H1 (cell line): ENCODE results near the gene ADAM22. TPM values are rescaled to one million over a fixed set of nuclear protein-coding genes. Genes with fewer than 3 reads are reported as not detected.

Source experiments
- BACH1 ChIP-seq: IDR thresholded peaks from 2 replicates; pipeline ENCODE4 v1.6.1; 2012; ENCODE audit warnings: low read length, improper control_type of control experiment
- BRCA1 ChIP-seq: IDR thresholded peaks from 2 replicates; pipeline ENCODE4 v1.6.1; 2012; ENCODE audit warnings: low read depth, low read length, improper control_type of control experiment
- CHD2 ChIP-seq: IDR thresholded peaks from 2 replicates; pipeline ENCODE4 v1.6.1; 2012; ENCODE audit warnings: low read length, improper control_type of control experiment
- CHD7 ChIP-seq: fragments of 300-600 bp; sonication (generic); IDR thresholded peaks from 2 replicates; pipeline ENCODE4 v1.7.1; 2012; ENCODE audit warnings: low read length, moderate library complexity, mild to moderate bottlenecking, inconsistent platforms; ENCODE audit not compliant: insufficient replicate concordance
- PHF8 ChIP-seq: fragments of 200-600 bp; sonication (generic); conservative IDR thresholded peaks from 2 replicates; pipeline ENCODE4 v1.7.1; 2012; ENCODE audit warnings: low read depth, mild to moderate bottlenecking, inconsistent platforms, low read length, moderate library complexity
- POU5F1 ChIP-seq: IDR thresholded peaks from 2 replicates; pipeline ENCODE4 v1.6.1; 2011; ENCODE audit warnings: low read depth, mild to moderate bottlenecking, low read length, moderate library complexity
- RFX5 ChIP-seq: IDR thresholded peaks from 2 replicates; pipeline ENCODE4 v1.6.1; 2011; ENCODE audit warnings: low read depth, low read length, improper control_type of control experiment, borderline replicate concordance
- SIN3A ChIP-seq, 2 experiments: IDR thresholded peaks in 1 of 2; conservative IDR thresholded peaks in 1 of 2; 2 replicates each; pipeline ENCODE4 v1.6.1; 2011 to 2012; ENCODE audit warnings: low read length in 2 of 2, improper control_type of control experiment in 1 of 2, low read depth in 1 of 2, mild to moderate bottlenecking in 1 of 2
- SP2 ChIP-seq: IDR thresholded peaks from 2 replicates; pipeline ENCODE4 v1.6.1; 2012; ENCODE audit warnings: mild to moderate bottlenecking, low read length, inconsistent platforms
- TBP ChIP-seq: IDR thresholded peaks from 2 replicates; pipeline ENCODE4 v1.6.1; 2011; ENCODE audit warnings: low read depth, low read length, improper control_type of control experiment
- TCF12 ChIP-seq: IDR thresholded peaks from 2 replicates; pipeline ENCODE4 v1.6.1; 2011; ENCODE audit warnings: low read depth, mild to moderate bottlenecking, low read length
- polyA plus RNA-seq, 7 experiments: library from polyadenylated mRNA; depleted of rRNA in 3 of 7; stranded (reverse) in 5 of 7; unstranded in 2 of 7; fragments of >200 nt in 5 of 7; fragments of 200-250 nt in 2 of 7; gene quantifications; 1 replicate in 5 of 7; 2 replicates in 1 of 7; 4 replicates in 1 of 7; pipeline versions ENCODE4 v1.2.1 to v1.2.3, GENCODE V29; 2011 to 2013; ENCODE audit warnings: missing spikeins in 2 of 7, mixed read lengths in 2 of 7
- total RNA-seq: library from RNA; stranded (reverse); fragmentation: NEBNext Ultra II Directional; extraction: Animal tissue kit (Norgen Biotek cat#: 25700); gene quantifications from 2 replicates; pipeline ENCODE4 v1.2.1, GENCODE V29; 2021

Gene ADAM22
- total and polyA plus RNA-seq, 2 of the 8 experiments (the other 6 are each of a cell fraction or from before 2014, with no cell fraction given): 4.6 to 21.4 TPM

DNA sequence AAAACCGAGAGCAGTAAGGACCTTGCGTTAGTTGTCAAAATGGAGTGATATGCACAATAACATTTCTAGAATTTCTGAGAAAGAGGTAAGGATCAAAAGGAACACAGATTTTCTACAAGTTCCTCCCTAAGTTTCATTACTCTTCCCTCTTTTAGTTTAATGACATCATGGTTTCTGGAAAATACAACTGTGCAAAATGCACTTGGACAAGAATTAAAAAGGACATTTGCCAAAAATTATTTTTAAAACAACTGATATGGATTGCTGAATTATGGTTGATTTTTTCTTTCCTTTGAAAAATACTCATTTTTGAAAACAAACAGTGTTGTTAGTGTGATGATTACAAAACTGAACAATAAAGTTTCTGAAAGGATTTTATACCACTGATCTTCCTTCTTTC is 233.7 kb downstream of the ADAM22 start (continued):
- TF ChIP-seq CHD7 (no peak), CHD2 (no peak), BACH1 (no peak), RFX5 (no peak), TBP (no peak), TCF12 (no peak), POU5F1 (no peak), BRCA1 (no peak), SP2 (no peak), SIN3A (conservative IDR thresholded peaks at IDR 0.05 in 1 of 2, IDR thresholded peaks at IDR 0.05 in 1 of 2; ENCODE audit: low read depth in 1 of 2, low read length in 2 of 2) (no peak), PHF8 (no peak)
- TF ChIP-seq, all 59 proteins: peak for 0
